Mesothelial cell of epicardium (in vitro differentiated cells): ENCODE results near the gene NUMB. TPM values are rescaled to one million over a fixed set of nuclear protein-coding genes. Genes with fewer than 3 reads are reported as not detected.
"Not testable (repeated sequence)": the region's sequence is repeated elsewhere in the genome, so short reads cannot be mapped to it uniquely, and the experiment has no call there.

Source experiments
- DNase-seq, 2 experiments: peaks; one replicate each; pipeline ENCODE4 v3.0.0; 2021; ENCODE audit warnings: low spot score in 2 of 2; ENCODE audit not compliant: unreplicated experiment in 2 of 2
- H3K27ac Mint-ChIP-seq: 2 replicates; pipeline ENCODE4 v1.8.0; 2021; ENCODE audit warnings: mixed read lengths
- H3K27me3 Mint-ChIP-seq: 2 replicates; pipeline ENCODE4 v1.8.0; 2021; ENCODE audit warnings: low read depth, mixed read lengths
- H3K36me3 Mint-ChIP-seq: 2 replicates; pipeline ENCODE4 v1.8.0; 2021; ENCODE audit warnings: mixed read lengths
- H3K4me1 Mint-ChIP-seq: 2 replicates; pipeline ENCODE4 v1.8.0; 2021; ENCODE audit warnings: mixed read lengths
- H3K4me3 Mint-ChIP-seq: 2 replicates; pipeline ENCODE4 v1.8.0; 2021; ENCODE audit warnings: mild to moderate bottlenecking, moderate library complexity, mixed read lengths
- H3K9me3 Mint-ChIP-seq: 2 replicates; pipeline ENCODE4 v1.8.0; 2021; ENCODE audit warnings: mixed read lengths
- total RNA-seq: library from RNA; stranded (reverse); gene quantifications from 3 replicates; pipeline ENCODE4 v1.2.1, GENCODE V29; 2021
- TF ChIP-seq, protein P1 (sequence below): fragments of 200-600 bp; sonication (generic); IDR thresholded peaks from one replicate; pipeline ENCODE4 v1.5.0; 2021; ENCODE audit warnings: antibody characterized with exemption; ENCODE audit not compliant: unreplicated experiment

NUMB gene
- total RNA-seq, 1 donor from 2014 or later, result 88.0 TPM

DNA sequence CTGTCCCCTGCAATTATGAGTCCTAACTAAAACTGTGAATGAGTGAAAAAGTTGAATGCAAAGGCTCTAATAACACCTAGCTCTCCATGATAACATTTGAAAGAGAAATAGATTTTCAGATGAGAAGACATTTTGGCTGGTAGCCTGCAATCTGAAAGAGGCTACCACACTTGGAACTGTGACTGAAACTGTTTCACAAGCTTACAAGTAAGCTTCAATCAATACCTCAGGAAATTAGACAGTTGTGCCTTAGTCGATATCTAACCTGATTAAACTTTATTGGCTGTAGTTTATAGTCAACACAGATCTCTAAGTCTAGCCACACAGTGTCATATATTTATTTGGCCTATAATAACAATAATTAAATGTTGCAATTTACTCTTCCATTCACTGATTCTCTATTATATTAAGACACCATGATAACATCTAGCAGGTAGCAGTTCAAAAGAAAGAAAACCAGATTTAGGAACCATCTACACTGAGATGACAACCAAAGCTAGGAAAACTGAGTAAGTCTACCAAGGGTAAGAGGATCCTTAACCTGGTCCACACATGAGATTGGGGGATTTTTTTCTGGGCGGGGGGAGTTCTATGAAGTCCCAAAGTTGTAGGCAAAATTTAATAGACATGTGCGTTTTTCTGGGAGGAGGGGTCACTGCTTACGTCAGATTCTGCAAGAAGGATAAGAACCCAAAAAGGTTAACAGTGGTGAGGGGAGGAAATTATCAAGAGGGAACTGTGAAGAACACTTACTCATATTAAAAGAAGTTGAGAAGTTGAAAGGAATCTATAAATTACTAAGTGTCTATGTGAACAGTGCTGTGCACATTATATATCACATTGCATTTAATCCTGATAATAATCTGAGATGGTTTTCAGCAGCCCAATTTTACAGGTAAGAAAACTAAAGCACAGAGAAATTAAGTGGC lies 65.8 kb downstream of the NUMB start:
- Mint-ChIP-seq H3K27ac (no peak overlapping the region), H3K4me1 (peaks cover under 1% of the 10 kb centered on the region), H3K4me3 (no peak overlapping the region), H3K36me3 (peaks cover 4% of the 10 kb centered on the region), H3K9me3 (no peaks in the 10 kb centered on the region), H3K27me3 (no peaks in the 10 kb centered on the region)
- no peak for DNase-seq
- TF ChIP-seq, protein P1, sequence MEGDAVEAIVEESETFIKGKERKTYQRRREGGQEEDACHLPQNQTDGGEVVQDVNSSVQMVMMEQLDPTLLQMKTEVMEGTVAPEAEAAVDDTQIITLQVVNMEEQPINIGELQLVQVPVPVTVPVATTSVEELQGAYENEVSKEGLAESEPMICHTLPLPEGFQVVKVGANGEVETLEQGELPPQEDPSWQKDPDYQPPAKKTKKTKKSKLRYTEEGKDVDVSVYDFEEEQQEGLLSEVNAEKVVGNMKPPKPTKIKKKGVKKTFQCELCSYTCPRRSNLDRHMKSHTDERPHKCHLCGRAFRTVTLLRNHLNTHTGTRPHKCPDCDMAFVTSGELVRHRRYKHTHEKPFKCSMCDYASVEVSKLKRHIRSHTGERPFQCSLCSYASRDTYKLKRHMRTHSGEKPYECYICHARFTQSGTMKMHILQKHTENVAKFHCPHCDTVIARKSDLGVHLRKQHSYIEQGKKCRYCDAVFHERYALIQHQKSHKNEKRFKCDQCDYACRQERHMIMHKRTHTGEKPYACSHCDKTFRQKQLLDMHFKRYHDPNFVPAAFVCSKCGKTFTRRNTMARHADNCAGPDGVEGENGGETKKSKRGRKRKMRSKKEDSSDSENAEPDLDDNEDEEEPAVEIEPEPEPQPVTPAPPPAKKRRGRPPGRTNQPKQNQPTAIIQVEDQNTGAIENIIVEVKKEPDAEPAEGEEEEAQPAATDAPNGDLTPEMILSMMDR, result no peak

DNA sequence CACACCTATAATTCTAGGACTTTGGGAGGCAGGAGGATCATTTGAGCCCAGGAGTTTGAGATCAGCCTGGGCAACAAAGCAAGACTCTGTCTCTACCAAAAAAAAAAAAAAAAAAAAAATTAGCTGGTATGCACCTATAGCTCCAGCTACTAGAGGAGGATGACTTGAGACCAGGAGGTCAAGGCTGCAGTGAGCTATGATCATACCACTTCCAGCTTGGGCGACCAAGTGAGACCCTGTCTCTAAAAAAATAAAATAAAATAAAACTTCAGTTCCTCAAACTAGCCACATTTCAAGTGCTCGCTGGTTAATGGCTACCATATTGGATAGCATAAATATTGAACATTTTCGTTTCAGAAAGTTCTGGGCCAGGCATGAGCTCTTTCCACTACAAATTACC lies 70.5 kb downstream of the NUMB start:
- DNase-seq, H3K27ac Mint-ChIP-seq, H3K4me1 Mint-ChIP-seq, H3K4me3 Mint-ChIP-seq, H3K27me3 Mint-ChIP-seq: not testable (repeated sequence)
- Mint-ChIP-seq H3K36me3 (peaks cover 20% of the 10 kb centered on the region), H3K9me3 (peaks cover 13% of the 10 kb centered on the region)

DNA sequence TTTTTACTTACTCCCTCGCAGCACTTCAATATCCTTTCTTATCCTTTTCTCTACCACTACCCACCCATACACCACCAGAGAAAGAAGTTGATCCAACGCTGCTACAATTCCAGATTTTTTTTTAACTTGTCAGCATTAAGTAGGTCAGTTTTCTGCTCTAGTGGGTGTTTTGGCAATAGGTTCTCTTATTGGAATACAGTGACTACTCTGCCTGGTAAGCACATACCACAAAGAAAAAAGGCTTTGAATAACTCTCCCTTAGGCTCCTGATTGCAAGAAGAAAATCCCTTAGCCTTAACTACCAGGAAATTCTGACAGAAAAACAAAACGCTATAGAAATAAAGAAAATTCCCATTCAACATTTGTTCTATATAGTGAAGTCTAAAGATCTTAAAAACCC lies 72.0 kb downstream of the NUMB start:
- no peak overlapping the region for H3K4me3 Mint-ChIP-seq
- H3K27me3 Mint-ChIP-seq, result no peaks in the 10 kb centered on the region
- peaks cover 20% of the 10 kb centered on the region for H3K9me3 Mint-ChIP-seq
- no peak for DNase-seq
- TF ChIP-seq, protein P1, result no peak
- no peak overlapping the region for H3K27ac Mint-ChIP-seq
- H3K4me1 Mint-ChIP-seq, result no peaks in the 10 kb centered on the region
- H3K36me3 Mint-ChIP-seq, result peaks cover 26% of the 10 kb centered on the region

DNA sequence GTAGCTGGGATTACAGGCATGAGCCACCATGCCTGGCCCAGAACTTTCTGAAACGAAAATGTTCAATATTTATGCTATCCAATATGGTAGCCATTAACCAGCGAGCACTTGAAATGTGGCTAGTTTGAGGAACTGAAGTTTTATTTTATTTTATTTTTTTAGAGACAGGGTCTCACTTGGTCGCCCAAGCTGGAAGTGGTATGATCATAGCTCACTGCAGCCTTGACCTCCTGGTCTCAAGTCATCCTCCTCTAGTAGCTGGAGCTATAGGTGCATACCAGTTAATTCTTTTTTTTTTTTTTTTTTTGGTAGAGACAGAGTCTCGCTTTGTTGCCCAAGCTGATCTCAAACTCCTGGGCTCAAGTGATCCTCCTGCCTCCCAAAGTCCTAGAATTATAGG lies 73.3 kb downstream of the NUMB start:
- H3K4me3 Mint-ChIP-seq, H3K27me3 Mint-ChIP-seq, H3K27ac Mint-ChIP-seq, DNase-seq, H3K4me1 Mint-ChIP-seq: not testable (repeated sequence)
- H3K36me3 Mint-ChIP-seq, result peaks cover 28% of the 10 kb centered on the region
- H3K9me3 Mint-ChIP-seq, result peaks cover 20% of the 10 kb centered on the region

DNA sequence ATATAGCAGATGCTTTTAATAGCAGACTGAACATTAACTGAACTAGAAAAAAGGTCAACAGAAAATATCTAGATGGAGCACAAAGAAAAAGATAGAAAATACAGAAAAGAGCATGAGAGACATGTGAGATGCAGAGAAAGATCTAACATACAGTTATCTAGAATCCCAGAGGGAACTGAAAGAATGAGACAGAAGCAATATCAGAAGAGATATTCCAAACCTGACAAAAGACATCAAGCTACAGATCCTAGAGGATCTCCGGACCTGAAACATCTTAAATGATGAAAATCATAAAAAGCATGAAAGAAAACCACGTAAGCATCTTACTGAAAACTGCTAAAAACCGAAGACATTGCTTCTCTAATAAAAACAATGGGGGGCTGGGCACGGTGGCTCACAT lies 75.0 kb downstream of the NUMB start:
- DNase-seq, result no peak
- H3K4me1 Mint-ChIP-seq, result no peaks in the 10 kb centered on the region
- no peaks in the 10 kb centered on the region for H3K27me3 Mint-ChIP-seq
- no peak overlapping the region for H3K27ac Mint-ChIP-seq
- H3K4me3 Mint-ChIP-seq, result no peak overlapping the region
- TF ChIP-seq, protein P1, result no peak
- H3K36me3 Mint-ChIP-seq, result peaks cover 31% of the 10 kb centered on the region
- peaks cover 20% of the 10 kb centered on the region for H3K9me3 Mint-ChIP-seq

DNA sequence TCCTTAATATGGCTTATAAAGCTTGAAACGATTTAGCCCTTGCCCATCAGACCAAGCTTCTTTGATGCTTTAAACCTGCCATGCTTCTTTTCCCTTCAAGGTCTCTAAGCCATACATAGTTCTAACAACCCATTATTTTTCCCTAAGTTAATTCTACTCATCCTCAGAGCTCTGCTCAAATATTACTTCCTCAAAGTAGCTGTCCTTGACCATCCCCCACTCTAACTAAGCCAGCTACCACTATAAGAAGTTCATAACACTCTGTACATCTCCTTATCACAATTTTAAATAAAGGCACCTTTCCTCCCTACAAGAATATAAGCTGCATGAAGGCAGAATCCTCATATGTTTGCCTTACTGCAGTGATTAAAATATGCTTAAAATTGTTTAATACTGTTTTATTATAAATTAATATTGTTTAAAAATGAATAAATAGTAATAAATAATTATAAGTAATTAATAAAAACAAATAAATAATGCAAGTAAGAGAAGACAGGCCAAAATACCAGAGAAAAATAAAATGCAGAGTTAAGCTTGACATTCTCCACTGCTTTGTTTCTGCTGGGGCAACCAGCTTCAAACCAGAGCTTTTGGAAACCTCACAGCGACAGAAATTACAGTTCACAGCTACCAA lies 76.8 kb downstream of the NUMB start:
- Mint-ChIP-seq H3K36me3 (peaks cover 28% of the 10 kb centered on the region), H3K4me1 (no peaks in the 10 kb centered on the region)
- no peak for DNase-seq

More for the DNA sequence above, 76.8 kb downstream of the NUMB start:
- Mint-ChIP-seq H3K9me3 (peaks cover 17% of the 10 kb centered on the region), H3K27ac (no peak overlapping the region), H3K4me3 (no peak overlapping the region), H3K27me3 (no peaks in the 10 kb centered on the region)
- TF ChIP-seq, protein P1, result no peak
